ENCODE results near the gene NUDCD3. TPM values are rescaled to one million over a fixed set of nuclear protein-coding genes. Genes with fewer than 3 reads are reported as not detected.

The NUDCD3 gene
- total RNA-seq, 1 experiment from 2014 or later: 82.3 TPM

GRCh38 chr7:44372560-44373417, 117.7 kb downstream of the NUDCD3 start:
- BruUV-seq (replicated peaks): no TSS peak
- 0 out of 2 replicates have a peak overlapping the region, but pooled peaks have one; percentile 7 for H3K27ac ChIP-seq (ENCODE audit: low read length)
- POLR2A ChIA-PET (ENCODE audit: unreplicated experiment): no interaction called here

GRCh38 chr7:44368885-44369284, 121.6 kb downstream of the NUDCD3 start:
- Histone ChIP-seq H3K36me3 (ENCODE audit: low read depth, low read length) (no peaks in the 10 kb centered on the region), H3K27ac (ENCODE audit: low read length) (peak overlapping the region; percentile 31), H3K4me3 (ENCODE audit: low read length) (no peak overlapping the region), H3K27me3 (ENCODE audit: low read length) (no peaks in the 10 kb centered on the region), H3K4me1 (ENCODE audit: insufficient read depth, low read length) (peaks cover 32% of the 10 kb centered on the region), H3K4me2 (ENCODE audit: low read length) (peak overlapping the region; percentile 65), H3K9me3 (ENCODE audit: low read length) (no peaks in the 10 kb centered on the region), H4K20me1 (ENCODE audit: low read length) (no peaks in the 10 kb centered on the region), H3F3A (ENCODE audit: low read length, unreplicated experiment) (no peaks in the 10 kb centered on the region), H3K9ac (ENCODE audit: low read length) (no peak overlapping the region), H2AFZ (ENCODE audit: low read length) (no peak overlapping the region), H3K79me2 (ENCODE audit: low read length) (no peaks in the 10 kb centered on the region), H3K9me2 (replicated peaks; ENCODE audit: low read length) (no peaks in the 10 kb centered on the region; the same call in 1 of the 2 replicates)
- no TSS peak for BruUV-seq (replicated peaks)
- ChIA-PET POLR2A (ENCODE audit: unreplicated experiment) (no interaction called here), CTCF (no interaction called here)
- DNase-seq (peak; percentile 89), ATAC-seq (peak; percentile 94)
- intact Hi-C loops (cut with micrococcal nuclease): loop anchor here (2.0 kb wide), 1 partner anchor 22 kb away; no protein-coding TSS in a partner anchor
- TF ChIP-seq EZH2 (IDR thresholded peaks at IDR 0.05; ENCODE audit: low read length, unreplicated experiment): no peak
- TF ChIP-seq EZH2phosphoT487 (IDR thresholded peaks at IDR 0.05; ENCODE audit: borderline replicate concordance, low read length): no peak

More at GRCh38 chr7:44372560-44373417, 117.7 kb downstream of the NUDCD3 start:
- CTCF ChIA-PET: no interaction called here
- H3K27me3 ChIP-seq (ENCODE audit: low read length): no peaks in the 10 kb centered on the region
- TF ChIP-seq EZH2phosphoT487 (IDR thresholded peaks at IDR 0.05; ENCODE audit: borderline replicate concordance, low read length) (no peak), CTCF (conservative IDR thresholded peaks at IDR 0.05; ENCODE audit: low read depth, low read length) (no peak), EZH2 (IDR thresholded peaks at IDR 0.05; ENCODE audit: low read length, unreplicated experiment) (no peak)
- H3K4me3 ChIP-seq (ENCODE audit: low read length): no peak overlapping the region
- peaks cover 32% of the 10 kb centered on the region for H3K4me1 ChIP-seq (ENCODE audit: insufficient read depth, low read length)
- ATAC-seq (peak; percentile 31), DNase-seq (peak; percentile 61)
- intact Hi-C loops (cut with micrococcal nuclease): loop anchor here (2.0 to 10.0 kb wide), 2 partner anchors 102 to 132 kb away; no protein-coding TSS in a partner anchor
- no peak overlapping the region for H3K9ac ChIP-seq (ENCODE audit: low read length)
- no peaks in the 10 kb centered on the region for H3F3A ChIP-seq (ENCODE audit: low read length, unreplicated experiment)
- no peaks in the 10 kb centered on the region for H4K20me1 ChIP-seq (ENCODE audit: low read length)
- no peaks in the 10 kb centered on the region for H3K36me3 ChIP-seq (ENCODE audit: low read depth, low read length)
- no peaks in the 10 kb centered on the region for H3K79me2 ChIP-seq (ENCODE audit: low read length)
- peak overlapping the region; percentile 53 for H3K4me2 ChIP-seq (ENCODE audit: low read length)
- no peaks in the 10 kb centered on the region for H3K9me3 ChIP-seq (ENCODE audit: low read length)
- no peak overlapping the region for H2AFZ ChIP-seq (ENCODE audit: low read length)
- no peaks in the 10 kb centered on the region for H3K9me2 ChIP-seq (replicated peaks; ENCODE audit: low read length)

- Histone ChIP-seq H3K27me3 (ENCODE audit: low read length) (no peaks in the 10 kb centered on the region), H2AFZ (ENCODE audit: low read length) (no peak overlapping the region), H3F3A (ENCODE audit: low read length, unreplicated experiment) (no peaks in the 10 kb centered on the region), H3K79me2 (ENCODE audit: low read length) (no peaks in the 10 kb centered on the region), H4K20me1 (ENCODE audit: low read length) (no peaks in the 10 kb centered on the region), H3K4me1 (ENCODE audit: insufficient read depth, low read length) (peaks cover 30% of the 10 kb centered on the region), H3K36me3 (ENCODE audit: low read depth, low read length) (no peaks in the 10 kb centered on the region), H3K27ac (ENCODE audit: low read length) (peak overlapping the region; percentile 31), H3K9me3 (ENCODE audit: low read length) (no peaks in the 10 kb centered on the region), H3K9me2 (replicated peaks; ENCODE audit: low read length) (no peaks in the 10 kb centered on the region; the same call in 1 of the 2 replicates), H3K4me3 (ENCODE audit: low read length) (no peak overlapping the region), H3K4me2 (ENCODE audit: low read length) (peak overlapping the region; percentile 65), H3K9ac (ENCODE audit: low read length) (no peak overlapping the region)
- DNase-seq (no peak), ATAC-seq (peak; percentile 25)
- no TSS peak for BruUV-seq (replicated peaks)
- intact Hi-C loops (cut with micrococcal nuclease): loop anchor here (2.0 kb wide), 1 partner anchor 22 kb away; no protein-coding TSS in a partner anchor
- ChIA-PET POLR2A (ENCODE audit: unreplicated experiment) (no interaction called here), CTCF (no interaction called here)
- TF ChIP-seq EZH2phosphoT487 (IDR thresholded peaks at IDR 0.05; ENCODE audit: borderline replicate concordance, low read length) (no peak), CTCF (conservative IDR thresholded peaks at IDR 0.05; ENCODE audit: low read depth, low read length) (no peak), EZH2 (IDR thresholded peaks at IDR 0.05; ENCODE audit: low read length, unreplicated experiment) (no peak)
Observed at GRCh38 chr7:44368455-44368854, 122.0 kb downstream of the NUDCD3 start.

All from PC-3 (cell line).